IMR-90 (cell line): ENCODE data around the gene PCCA. TPM values are rescaled to one million over a fixed set of nuclear protein-coding genes. Genes with fewer than 3 reads are reported as not detected.

Experiments used
- ATAC-seq: fragments of 200-7000 bp; cut with Tn5 transposase; 2 replicates; pipeline ENCODE4 v1.9.1; 2020; ENCODE audit warnings: low read depth, mild to moderate bottlenecking, moderate library complexity
- BruUV-seq: library from RNA; stranded (reverse); fragments of 400-500 nt; replicated peaks from 2 replicates; lab custom pipeline; 2021; lab: Mats Ljungman, UMichigan
- CTCF ChIA-PET: fragments of 300-600 bp; formaldehyde crosslinking; extraction: SDS; loops from one replicate; lab custom pipeline; 2021; ENCODE audit warnings: antibody characterized with exemption; lab: Yijun Ruan, JAX
- POLR2A ChIA-PET: fragments of 300-600 bp; sonication (Branson Sonifier 250); formaldehyde crosslinking; loops from one replicate; lab custom pipeline; 2022; ENCODE audit warnings: antibody characterized with exemption; ENCODE audit not compliant: unreplicated experiment; lab: Charles Lee
- DNase-seq: peaks from one replicate; pipeline ENCODE4 v3.0.0; 2013
- H2AFZ ChIP-seq: replicated peaks from 2 replicates; pipeline ENCODE3; 2013; ENCODE audit warnings: low read length, mild to moderate bottlenecking; ENCODE audit not compliant: poor library complexity
- H2AK5ac ChIP-seq: 2 replicates; pipeline ENCODE4 v1.6.1; 2013; ENCODE audit warnings: low read depth, low read length, inconsistent platforms
- H2AK9ac ChIP-seq: replicated peaks from 2 replicates; pipeline ENCODE3; 2013; ENCODE audit warnings: mild to moderate bottlenecking, low read depth, low read length, moderate library complexity; ENCODE audit not compliant: poor library complexity
- H2BK120ac ChIP-seq: 2 replicates; pipeline ENCODE4 v1.6.1; 2013; ENCODE audit warnings: low read depth, low read length, inconsistent platforms
- H2BK15ac ChIP-seq: 3 replicates; pipeline ENCODE4 v1.6.1; 2013; ENCODE audit warnings: low read depth, low read length, inconsistent platforms
- H2BK20ac ChIP-seq: 2 replicates; pipeline ENCODE4 v1.6.1; 2013; ENCODE audit warnings: low read depth, mild to moderate bottlenecking, inconsistent platforms, low read length, moderate library complexity
- H2BK5ac ChIP-seq: 2 replicates; pipeline ENCODE4 v1.6.1; 2013; ENCODE audit warnings: mild to moderate bottlenecking, low read depth, low read length, inconsistent platforms; ENCODE audit not compliant: poor library complexity, severe bottlenecking
- H3K14ac ChIP-seq: replicated peaks from 2 replicates; pipeline ENCODE4 v1.6.1; 2013; ENCODE audit warnings: low read depth, low read length, inconsistent platforms
- H3K18ac ChIP-seq: 2 replicates; pipeline ENCODE4 v1.6.1; 2013; ENCODE audit warnings: low read depth, low read length, control low read depth
- H3K23ac ChIP-seq: 2 replicates; pipeline ENCODE4 v1.6.1; 2013; ENCODE audit warnings: low read depth, low read length, inconsistent platforms
- H3K27ac ChIP-seq: 2 replicates; pipeline ENCODE4 v1.5.1; 2013; ENCODE audit warnings: mild to moderate bottlenecking, control low read depth, low read length; ENCODE audit not compliant: insufficient read depth
- H3K27me3 ChIP-seq: 2 replicates; pipeline ENCODE4 v1.6.1; 2013; ENCODE audit warnings: low read length; ENCODE audit not compliant: control insufficient read depth, insufficient read depth
- H3K36me3 ChIP-seq: 2 replicates; pipeline ENCODE4 v1.6.1; 2013; ENCODE audit warnings: low read length, mixed read lengths; ENCODE audit not compliant: control insufficient read depth, insufficient read depth
- H3K4ac ChIP-seq: 2 replicates; pipeline ENCODE4 v1.6.1; 2013; ENCODE audit warnings: low read depth, low read length, inconsistent platforms
- H3K4me1 ChIP-seq: 2 replicates; pipeline ENCODE4 v1.6.1; 2013; ENCODE audit warnings: low read length, mixed read lengths; ENCODE audit not compliant: control insufficient read depth, insufficient read depth
- H3K4me2 ChIP-seq: 2 replicates; pipeline ENCODE4 v1.6.1; 2013; ENCODE audit warnings: low read depth, mild to moderate bottlenecking, control low read depth, low read length, moderate library complexity
- H3K4me3 ChIP-seq: 2 replicates; pipeline ENCODE4 v1.5.1; 2013; ENCODE audit warnings: low read depth, mild to moderate bottlenecking, control low read depth, low read length, moderate library complexity; ENCODE audit not compliant: insufficient read depth
- H3K56ac ChIP-seq: 2 replicates; pipeline ENCODE4 v1.6.1; 2013; ENCODE audit warnings: low read length, inconsistent platforms; ENCODE audit not compliant: insufficient read depth; ENCODE audit errors: extremely low read depth
- H3K79me1 ChIP-seq, 2 experiments: 2 replicates each; pipeline ENCODE4 v1.6.1; 2013; ENCODE audit warnings: low read length in 2 of 2, inconsistent platforms in 1 of 2, low read depth in 1 of 2
- H3K9ac ChIP-seq: 2 replicates; pipeline ENCODE4 v1.6.1; 2013; ENCODE audit warnings: low read depth, low read length, control low read depth
- H3K9me1 ChIP-seq: 2 replicates; pipeline ENCODE4 v1.6.1; 2013; ENCODE audit warnings: low read length, inconsistent platforms; ENCODE audit not compliant: insufficient read depth
- H3K9me3 ChIP-seq: 2 replicates; pipeline ENCODE4 v1.6.1; 2013; ENCODE audit warnings: low read length; ENCODE audit not compliant: control insufficient read depth, insufficient read depth
- H4K20me1 ChIP-seq: 2 replicates; pipeline ENCODE4 v1.6.1; 2013; ENCODE audit warnings: low read length, inconsistent platforms; ENCODE audit not compliant: insufficient read depth
- H4K5ac ChIP-seq: 2 replicates; pipeline ENCODE4 v1.6.1; 2013; ENCODE audit warnings: mild to moderate bottlenecking, low read depth, low read length, control low read depth
- H4K8ac ChIP-seq, 2 experiments: 2 replicates each; pipeline ENCODE4 v1.6.1; 2013; ENCODE audit warnings: low read depth in 2 of 2, low read length in 2 of 2, control low read depth in 1 of 2, inconsistent platforms in 1 of 2
- H4K91ac ChIP-seq: 2 replicates; pipeline ENCODE4 v1.6.1; 2013; ENCODE audit warnings: low read depth, low read length, inconsistent platforms; ENCODE audit not compliant: insufficient read depth
- BHLHE40 ChIP-seq: fragments of 150-350 bp; IDR thresholded peaks from 2 replicates; pipeline ENCODE4 v1.6.1; 2016; ENCODE audit warnings: mild to moderate bottlenecking, low read depth, low read length
- CEBPB ChIP-seq: IDR thresholded peaks from 2 replicates; pipeline ENCODE4 v1.6.1; 2012; ENCODE audit warnings: low read depth, low read length, improper control_type of control experiment
- CHD1 ChIP-seq: IDR thresholded peaks from 2 replicates; pipeline ENCODE4 v1.6.1; 2012; ENCODE audit warnings: low read depth, low read length, improper control_type of control experiment
- FOS ChIP-seq: fragments of 150-350 bp; IDR thresholded peaks from 2 replicates; pipeline ENCODE4 v1.6.1; 2016; ENCODE audit warnings: low read depth, low read length
- MAFK ChIP-seq: IDR thresholded peaks from 2 replicates; pipeline ENCODE4 v1.6.1; 2012; ENCODE audit warnings: low read depth, low read length, improper control_type of control experiment
- MAZ ChIP-seq: IDR thresholded peaks from 2 replicates; pipeline ENCODE4 v1.6.1; 2012; ENCODE audit warnings: low read depth, mild to moderate bottlenecking, low read length, improper control_type of control experiment, moderate library complexity, borderline replicate concordance
- MXI1 ChIP-seq: IDR thresholded peaks from 2 replicates; pipeline ENCODE4 v1.6.1; 2012; ENCODE audit warnings: low read depth, mild to moderate bottlenecking, low read length, moderate library complexity, borderline replicate concordance
- NFE2L2 ChIP-seq: fragments of 150-350 bp; IDR thresholded peaks from 2 replicates; pipeline ENCODE4 v1.6.1; 2016; ENCODE audit warnings: low read depth, mild to moderate bottlenecking, low read length
- POLR2A ChIP-seq: IDR thresholded peaks from 2 replicates; pipeline ENCODE4 v1.6.1; 2012; ENCODE audit warnings: mild to moderate bottlenecking, low read depth, low read length
- RAD21 ChIP-seq: IDR thresholded peaks from 2 replicates; pipeline ENCODE4 v1.6.1; 2012; ENCODE audit warnings: low read length, improper control_type of control experiment
- RCOR1 ChIP-seq: IDR thresholded peaks from 2 replicates; pipeline ENCODE4 v1.6.1; 2012; ENCODE audit warnings: mild to moderate bottlenecking, low read length, improper control_type of control experiment; ENCODE audit not compliant: insufficient replicate concordance
- RFX5 ChIP-seq: IDR thresholded peaks from 2 replicates; pipeline ENCODE4 v1.8.0; 2012; ENCODE audit warnings: low read depth, mild to moderate bottlenecking, low read length, moderate library complexity
- SMC3 ChIP-seq: fragments of 150-350 bp; IDR thresholded peaks from 2 replicates; pipeline ENCODE4 v1.6.1; 2016; ENCODE audit warnings: low read depth, mild to moderate bottlenecking, antibody characterized with exemption, low read length, moderate library complexity
- WGBS, 2 experiments: methylation state at CpG; one replicate each; pipeline versions ENCODE4 v1.1.5 to v1.1.7; 2013; ENCODE audit warnings: missing lambda C conversion rate in 2 of 2; ENCODE audit not compliant: insufficient read length in 1 of 2; ENCODE audit errors: extremely low coverage in 2 of 2; 5-methylcytosine and 5-hydroxymethylcytosine counted together
- dilution Hi-C: fragments of 300-500 bp; cut with HindIII; formaldehyde crosslinking; loops from one replicate; pipeline ENCODE4 v1.14.3; 2018; ENCODE audit warnings: low sequenced_read_pairs; ENCODE audit not compliant: unreplicated experiment
- in situ Hi-C: fragments of 300-500 bp; cut with MboI; formaldehyde crosslinking; loops from 3 replicates; pipeline ENCODE4 v1.14.3; 2019; ENCODE audit warnings: low sequenced_read_pairs, inconsistent platforms, mixed read lengths
- intact Hi-C: fragments of 100-400 bp; cut with micrococcal nuclease; formaldehyde crosslinking; loops from 2 replicates; pipeline ENCODE4 v1.10.0; 2022
- polyA plus RNA-seq, 3 experiments: library from polyadenylated mRNA; depleted of rRNA; stranded (reverse); fragments of >200 nt; gene quantifications; 2 replicates each; pipeline ENCODE4 v1.2.3, GENCODE V29; 2012; ENCODE audit warnings: low replicate concordance in 1 of 3
- total RNA-seq: library from RNA; depleted of rRNA; stranded (reverse); fragments of >200 nt; gene quantifications from 2 replicates; pipeline ENCODE4 v1.2.3, GENCODE V29; 2012
- TF ChIP-seq, protein P1 (sequence below): fragments of 150-350 bp; IDR thresholded peaks from 2 replicates; pipeline ENCODE4 v1.6.1; 2016; ENCODE audit warnings: low read depth, mild to moderate bottlenecking, low read length, moderate library complexity, borderline replicate concordance
- TF ChIP-seq, protein P2 (sequence below): fragments of 150-350 bp; IDR thresholded peaks from 2 replicates; pipeline ENCODE4 v1.6.1; 2017; ENCODE audit warnings: mild to moderate bottlenecking, antibody characterized with exemption, low read length, low read depth
- TF ChIP-seq, protein P3 (sequence below): conservative IDR thresholded peaks from 2 replicates; pipeline ENCODE4 v1.5.1; 2012; ENCODE audit warnings: mild to moderate bottlenecking, low read depth, low read length, improper control_type of control experiment

PCCA gene
- total and polyA plus RNA-seq, 2 of the 4 experiments (the other 2 are of a cell fraction), result 7.6 to 24.0 TPM

DNA sequence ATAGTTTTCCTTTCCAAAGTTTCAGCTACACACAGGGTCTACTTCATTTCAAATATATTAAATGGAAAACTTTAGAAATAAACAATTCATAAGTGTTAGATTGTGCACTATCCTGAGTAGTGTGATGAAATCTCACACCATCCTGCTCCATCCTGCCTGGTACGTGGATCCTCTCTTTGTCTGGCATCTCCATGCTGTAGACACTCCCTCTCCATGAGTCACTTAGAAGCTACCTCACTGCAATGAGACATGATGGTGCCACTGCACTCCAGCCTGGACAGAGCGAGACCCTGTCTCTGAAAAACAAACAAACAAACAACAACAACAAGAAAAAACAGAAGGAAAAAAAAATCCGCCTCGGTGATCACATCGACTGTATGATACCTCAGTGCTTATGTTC, 191.8 kb downstream of the PCCA start:
- no peak overlapping the region for H3K14ac ChIP-seq
- no peaks in the 10 kb centered on the region for H3K4me1 ChIP-seq
- no peaks in the 10 kb centered on the region for H4K20me1 ChIP-seq
- ChIA-PET CTCF (no interaction called here), POLR2A (interaction anchor here (1.1 kb wide), 1 partner anchor 11 kb away, joined by 3 read pairs; no protein-coding TSS in a partner anchor)
- H3K23ac ChIP-seq, result no peak overlapping the region
- no peak overlapping the region for H2AFZ ChIP-seq
- no peak overlapping the region for H4K5ac ChIP-seq
- no peak overlapping the region for H2BK5ac ChIP-seq
- no peaks in the 10 kb centered on the region for H3K9me1 ChIP-seq
- peaks cover 0 to 3% of the 10 kb centered on the region in 2 experiments; a peak in 2 of 4 replicates for H3K79me1 ChIP-seq
- no peaks in the 10 kb centered on the region for H3K9me3 ChIP-seq
- 0 out of 2 replicates have a peak, but pooled peaks cover 2% of the 10 kb centered on the region for H3K36me3 ChIP-seq
- peak; percentile 14 for DNase-seq
- H3K56ac ChIP-seq, result no peak overlapping the region
- no TSS peak for BruUV-seq
- H2AK9ac ChIP-seq, result no peak overlapping the region
- H3K4me2 ChIP-seq, result no peak overlapping the region
- no peak overlapping the region for H3K4ac ChIP-seq
- in situ Hi-C loops (no loop called here), intact Hi-C loops (no loop called here), dilution Hi-C loops (no loop called here)
- ATAC-seq, result no peak
- TF ChIP-seq NFE2L2, result no peak
- TF ChIP-seq MXI1, result no peak
- TF ChIP-seq SMC3, result no peak
- TF ChIP-seq FOS, result no peak
- TF ChIP-seq POLR2A, result no peak
- no peak for TF ChIP-seq RCOR1
- TF ChIP-seq, protein P1, sequence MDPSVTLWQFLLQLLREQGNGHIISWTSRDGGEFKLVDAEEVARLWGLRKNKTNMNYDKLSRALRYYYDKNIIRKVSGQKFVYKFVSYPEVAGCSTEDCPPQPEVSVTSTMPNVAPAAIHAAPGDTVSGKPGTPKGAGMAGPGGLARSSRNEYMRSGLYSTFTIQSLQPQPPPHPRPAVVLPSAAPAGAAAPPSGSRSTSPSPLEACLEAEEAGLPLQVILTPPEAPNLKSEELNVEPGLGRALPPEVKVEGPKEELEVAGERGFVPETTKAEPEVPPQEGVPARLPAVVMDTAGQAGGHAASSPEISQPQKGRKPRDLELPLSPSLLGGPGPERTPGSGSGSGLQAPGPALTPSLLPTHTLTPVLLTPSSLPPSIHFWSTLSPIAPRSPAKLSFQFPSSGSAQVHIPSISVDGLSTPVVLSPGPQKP, result no peak
- TF ChIP-seq RAD21, result no peak
- TF ChIP-seq CHD1, result no peak
- TF ChIP-seq CEBPB, result no peak
- TF ChIP-seq, protein P2, sequence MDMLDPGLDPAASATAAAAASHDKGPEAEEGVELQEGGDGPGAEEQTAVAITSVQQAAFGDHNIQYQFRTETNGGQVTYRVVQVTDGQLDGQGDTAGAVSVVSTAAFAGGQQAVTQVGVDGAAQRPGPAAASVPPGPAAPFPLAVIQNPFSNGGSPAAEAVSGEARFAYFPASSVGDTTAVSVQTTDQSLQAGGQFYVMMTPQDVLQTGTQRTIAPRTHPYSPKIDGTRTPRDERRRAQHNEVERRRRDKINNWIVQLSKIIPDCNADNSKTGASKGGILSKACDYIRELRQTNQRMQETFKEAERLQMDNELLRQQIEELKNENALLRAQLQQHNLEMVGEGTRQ, result no peak
- TF ChIP-seq BHLHE40, result no peak
- no peak for TF ChIP-seq MAZ
- TF ChIP-seq, protein P3, sequence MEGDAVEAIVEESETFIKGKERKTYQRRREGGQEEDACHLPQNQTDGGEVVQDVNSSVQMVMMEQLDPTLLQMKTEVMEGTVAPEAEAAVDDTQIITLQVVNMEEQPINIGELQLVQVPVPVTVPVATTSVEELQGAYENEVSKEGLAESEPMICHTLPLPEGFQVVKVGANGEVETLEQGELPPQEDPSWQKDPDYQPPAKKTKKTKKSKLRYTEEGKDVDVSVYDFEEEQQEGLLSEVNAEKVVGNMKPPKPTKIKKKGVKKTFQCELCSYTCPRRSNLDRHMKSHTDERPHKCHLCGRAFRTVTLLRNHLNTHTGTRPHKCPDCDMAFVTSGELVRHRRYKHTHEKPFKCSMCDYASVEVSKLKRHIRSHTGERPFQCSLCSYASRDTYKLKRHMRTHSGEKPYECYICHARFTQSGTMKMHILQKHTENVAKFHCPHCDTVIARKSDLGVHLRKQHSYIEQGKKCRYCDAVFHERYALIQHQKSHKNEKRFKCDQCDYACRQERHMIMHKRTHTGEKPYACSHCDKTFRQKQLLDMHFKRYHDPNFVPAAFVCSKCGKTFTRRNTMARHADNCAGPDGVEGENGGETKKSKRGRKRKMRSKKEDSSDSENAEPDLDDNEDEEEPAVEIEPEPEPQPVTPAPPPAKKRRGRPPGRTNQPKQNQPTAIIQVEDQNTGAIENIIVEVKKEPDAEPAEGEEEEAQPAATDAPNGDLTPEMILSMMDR, result no peak
- no peak for TF ChIP-seq RFX5
- no peak for TF ChIP-seq MAFK
- no peak overlapping the region for H2AK5ac ChIP-seq
- no peak overlapping the region for H3K9ac ChIP-seq
- H4K8ac ChIP-seq, result no peak overlapping the region
- no peaks in the 10 kb centered on the region for H3K27me3 ChIP-seq
- H3K27ac ChIP-seq, result no peak overlapping the region
- H2BK15ac ChIP-seq, result no peak overlapping the region
- H3K4me3 ChIP-seq, result no peak overlapping the region
- no peak overlapping the region for H4K91ac ChIP-seq
- H3K18ac ChIP-seq, result no peak overlapping the region
- H2BK120ac ChIP-seq, result no peak overlapping the region
- WGBS, 2 experiments, result no CpG with 5 or more reads among the region's 5 CpGs
- no peak overlapping the region for H2BK20ac ChIP-seq
